IMR-90 (cell line): Measurements from ENCODE around the gene EPHB1. TPM values are rescaled to one million over a fixed set of nuclear protein-coding genes. Genes with fewer than 3 reads are reported as not detected.

ENCODE experiments used
- ATAC-seq: fragments of 200-7000 bp; cut with Tn5 transposase; 2 replicates; pipeline ENCODE4 v1.9.1; 2020; ENCODE audit warnings: low read depth, mild to moderate bottlenecking, moderate library complexity
- BruUV-seq: library from RNA; stranded (reverse); fragments of 400-500 nt; replicated peaks from 2 replicates; lab custom pipeline; 2021; lab: Mats Ljungman, UMichigan
- CTCF ChIA-PET: fragments of 300-600 bp; formaldehyde crosslinking; extraction: SDS; loops from one replicate; lab custom pipeline; 2021; ENCODE audit warnings: antibody characterized with exemption; lab: Yijun Ruan, JAX
- POLR2A ChIA-PET: fragments of 300-600 bp; sonication (Branson Sonifier 250); formaldehyde crosslinking; loops from one replicate; lab custom pipeline; 2022; ENCODE audit warnings: antibody characterized with exemption; ENCODE audit not compliant: unreplicated experiment; lab: Charles Lee
- DNase-seq: peaks from one replicate; pipeline ENCODE4 v3.0.0; 2013
- H2AFZ ChIP-seq: replicated peaks from 2 replicates; pipeline ENCODE3; 2013; ENCODE audit warnings: low read length, mild to moderate bottlenecking; ENCODE audit not compliant: poor library complexity
- H2AK5ac ChIP-seq: 2 replicates; pipeline ENCODE4 v1.6.1; 2013; ENCODE audit warnings: low read depth, low read length, inconsistent platforms
- H2AK9ac ChIP-seq: replicated peaks from 2 replicates; pipeline ENCODE3; 2013; ENCODE audit warnings: mild to moderate bottlenecking, low read depth, low read length, moderate library complexity; ENCODE audit not compliant: poor library complexity
- H2BK120ac ChIP-seq: 2 replicates; pipeline ENCODE4 v1.6.1; 2013; ENCODE audit warnings: low read depth, low read length, inconsistent platforms
- H2BK15ac ChIP-seq: 3 replicates; pipeline ENCODE4 v1.6.1; 2013; ENCODE audit warnings: low read depth, low read length, inconsistent platforms
- H2BK20ac ChIP-seq: 2 replicates; pipeline ENCODE4 v1.6.1; 2013; ENCODE audit warnings: low read depth, mild to moderate bottlenecking, inconsistent platforms, low read length, moderate library complexity
- H2BK5ac ChIP-seq: 2 replicates; pipeline ENCODE4 v1.6.1; 2013; ENCODE audit warnings: mild to moderate bottlenecking, low read depth, low read length, inconsistent platforms; ENCODE audit not compliant: poor library complexity, severe bottlenecking
- H3K14ac ChIP-seq: replicated peaks from 2 replicates; pipeline ENCODE4 v1.6.1; 2013; ENCODE audit warnings: low read depth, low read length, inconsistent platforms
- H3K18ac ChIP-seq: 2 replicates; pipeline ENCODE4 v1.6.1; 2013; ENCODE audit warnings: low read depth, low read length, control low read depth
- H3K23ac ChIP-seq: 2 replicates; pipeline ENCODE4 v1.6.1; 2013; ENCODE audit warnings: low read depth, low read length, inconsistent platforms
- H3K27ac ChIP-seq: 2 replicates; pipeline ENCODE4 v1.5.1; 2013; ENCODE audit warnings: mild to moderate bottlenecking, control low read depth, low read length; ENCODE audit not compliant: insufficient read depth
- H3K27me3 ChIP-seq: 2 replicates; pipeline ENCODE4 v1.6.1; 2013; ENCODE audit warnings: low read length; ENCODE audit not compliant: control insufficient read depth, insufficient read depth
- H3K36me3 ChIP-seq: 2 replicates; pipeline ENCODE4 v1.6.1; 2013; ENCODE audit warnings: low read length, mixed read lengths; ENCODE audit not compliant: control insufficient read depth, insufficient read depth
- H3K4ac ChIP-seq: 2 replicates; pipeline ENCODE4 v1.6.1; 2013; ENCODE audit warnings: low read depth, low read length, inconsistent platforms
- H3K4me1 ChIP-seq: 2 replicates; pipeline ENCODE4 v1.6.1; 2013; ENCODE audit warnings: low read length, mixed read lengths; ENCODE audit not compliant: control insufficient read depth, insufficient read depth
- H3K4me2 ChIP-seq: 2 replicates; pipeline ENCODE4 v1.6.1; 2013; ENCODE audit warnings: low read depth, mild to moderate bottlenecking, control low read depth, low read length, moderate library complexity
- H3K4me3 ChIP-seq: 2 replicates; pipeline ENCODE4 v1.5.1; 2013; ENCODE audit warnings: low read depth, mild to moderate bottlenecking, control low read depth, low read length, moderate library complexity; ENCODE audit not compliant: insufficient read depth
- H3K56ac ChIP-seq: 2 replicates; pipeline ENCODE4 v1.6.1; 2013; ENCODE audit warnings: low read length, inconsistent platforms; ENCODE audit not compliant: insufficient read depth; ENCODE audit errors: extremely low read depth
- H3K79me1 ChIP-seq, 2 experiments: 2 replicates each; pipeline ENCODE4 v1.6.1; 2013; ENCODE audit warnings: low read length in 2 of 2, inconsistent platforms in 1 of 2, low read depth in 1 of 2
- H3K9ac ChIP-seq: 2 replicates; pipeline ENCODE4 v1.6.1; 2013; ENCODE audit warnings: low read depth, low read length, control low read depth
- H3K9me1 ChIP-seq: 2 replicates; pipeline ENCODE4 v1.6.1; 2013; ENCODE audit warnings: low read length, inconsistent platforms; ENCODE audit not compliant: insufficient read depth
- H3K9me3 ChIP-seq: 2 replicates; pipeline ENCODE4 v1.6.1; 2013; ENCODE audit warnings: low read length; ENCODE audit not compliant: control insufficient read depth, insufficient read depth
- H4K20me1 ChIP-seq: 2 replicates; pipeline ENCODE4 v1.6.1; 2013; ENCODE audit warnings: low read length, inconsistent platforms; ENCODE audit not compliant: insufficient read depth
- H4K5ac ChIP-seq: 2 replicates; pipeline ENCODE4 v1.6.1; 2013; ENCODE audit warnings: mild to moderate bottlenecking, low read depth, low read length, control low read depth
- H4K8ac ChIP-seq, 2 experiments: 2 replicates each; pipeline ENCODE4 v1.6.1; 2013; ENCODE audit warnings: low read depth in 2 of 2, low read length in 2 of 2, control low read depth in 1 of 2, inconsistent platforms in 1 of 2
- H4K91ac ChIP-seq: 2 replicates; pipeline ENCODE4 v1.6.1; 2013; ENCODE audit warnings: low read depth, low read length, inconsistent platforms; ENCODE audit not compliant: insufficient read depth
- CTCF ChIP-seq: conservative IDR thresholded peaks from 2 replicates; pipeline ENCODE4 v1.5.1; 2012; ENCODE audit warnings: mild to moderate bottlenecking, low read depth, low read length, improper control_type of control experiment
- MAZ ChIP-seq: IDR thresholded peaks from 2 replicates; pipeline ENCODE4 v1.6.1; 2012; ENCODE audit warnings: low read depth, mild to moderate bottlenecking, low read length, improper control_type of control experiment, moderate library complexity, borderline replicate concordance
- RCOR1 ChIP-seq: IDR thresholded peaks from 2 replicates; pipeline ENCODE4 v1.6.1; 2012; ENCODE audit warnings: mild to moderate bottlenecking, low read length, improper control_type of control experiment; ENCODE audit not compliant: insufficient replicate concordance
- RFX5 ChIP-seq: IDR thresholded peaks from 2 replicates; pipeline ENCODE4 v1.8.0; 2012; ENCODE audit warnings: low read depth, mild to moderate bottlenecking, low read length, moderate library complexity
- WGBS, 2 experiments: methylation state at CpG; one replicate each; pipeline versions ENCODE4 v1.1.5 to v1.1.7; 2013; ENCODE audit warnings: missing lambda C conversion rate in 2 of 2; ENCODE audit not compliant: insufficient read length in 1 of 2; ENCODE audit errors: extremely low coverage in 2 of 2; 5-methylcytosine and 5-hydroxymethylcytosine counted together
- dilution Hi-C: fragments of 300-500 bp; cut with HindIII; formaldehyde crosslinking; loops from one replicate; pipeline ENCODE4 v1.14.3; 2018; ENCODE audit warnings: low sequenced_read_pairs; ENCODE audit not compliant: unreplicated experiment
- in situ Hi-C: fragments of 300-500 bp; cut with MboI; formaldehyde crosslinking; loops from 3 replicates; pipeline ENCODE4 v1.14.3; 2019; ENCODE audit warnings: low sequenced_read_pairs, inconsistent platforms, mixed read lengths
- intact Hi-C: fragments of 100-400 bp; cut with micrococcal nuclease; formaldehyde crosslinking; loops from 2 replicates; pipeline ENCODE4 v1.10.0; 2022
- polyA plus RNA-seq, 3 experiments: library from polyadenylated mRNA; depleted of rRNA; stranded (reverse); fragments of >200 nt; gene quantifications; 2 replicates each; pipeline ENCODE4 v1.2.3, GENCODE V29; 2012; ENCODE audit warnings: low replicate concordance in 1 of 3
- total RNA-seq: library from RNA; depleted of rRNA; stranded (reverse); fragments of >200 nt; gene quantifications from 2 replicates; pipeline ENCODE4 v1.2.3, GENCODE V29; 2012

Gene EPHB1
- total and polyA plus RNA-seq, 2 of the 4 experiments (the other 2 are of a cell fraction) = 0.17 to 0.36 TPM

GRCh38 chr3:134941820-134942219, 146.8 kb downstream of the EPHB1 start:
- DNase-seq (no peak), ATAC-seq (no peak)
- no TSS peak for BruUV-seq
- H4K91ac ChIP-seq = no peak overlapping the region
- no peak overlapping the region for H4K5ac ChIP-seq
- H3K23ac ChIP-seq = no peak overlapping the region
- H3K4me3 ChIP-seq = no peak overlapping the region
- H2BK15ac ChIP-seq = no peak overlapping the region
- H3K56ac ChIP-seq = no peak overlapping the region
- no peaks in the 10 kb centered on the region for H3K79me1 ChIP-seq
- no peak for TF ChIP-seq CTCF
- TF ChIP-seq RCOR1 = no peak
- TF ChIP-seq MAZ = no peak
- no peak for TF ChIP-seq RFX5
- no peak overlapping the region for H3K14ac ChIP-seq
- no peak overlapping the region for H4K8ac ChIP-seq
- intact Hi-C loops (no loop called here), in situ Hi-C loops (no loop called here), dilution Hi-C loops (no loop called here)
- no peak overlapping the region for H2AK9ac ChIP-seq
- no peak overlapping the region for H2AFZ ChIP-seq
- CTCF ChIA-PET = no interaction called here
- H3K4ac ChIP-seq = no peak overlapping the region
- H4K20me1 ChIP-seq = no peaks in the 10 kb centered on the region
- no peak overlapping the region for H2BK120ac ChIP-seq
- H3K4me1 ChIP-seq = no peaks in the 10 kb centered on the region
- no peaks in the 10 kb centered on the region for H3K36me3 ChIP-seq
- no peak overlapping the region for H3K18ac ChIP-seq
- H3K4me2 ChIP-seq = no peak overlapping the region
- H2AK5ac ChIP-seq = no peak overlapping the region
- POLR2A ChIA-PET = no interaction called here
- WGBS, 2 experiments = no CpG with 5 or more reads among the region's 1 CpG
- no peak overlapping the region for H3K9ac ChIP-seq
- no peak overlapping the region for H2BK5ac ChIP-seq
- H2BK20ac ChIP-seq = no peak overlapping the region
- H3K27ac ChIP-seq = no peak overlapping the region
- no peaks in the 10 kb centered on the region for H3K9me3 ChIP-seq
- no peaks in the 10 kb centered on the region for H3K27me3 ChIP-seq
- H3K9me1 ChIP-seq = no peaks in the 10 kb centered on the region
